H7 (cell line): ENCODE results near the gene SLC1A7. TPM values are rescaled to one million over a fixed set of nuclear protein-coding genes. Genes with fewer than 3 reads are reported as not detected.

Experiments
- DNase-seq: peaks from one replicate; pipeline ENCODE4 v3.0.0; 2012
- H3K27me3 ChIP-seq: 2 replicates; pipeline ENCODE4 v1.6.0; 2011; ENCODE audit warnings: mild to moderate bottlenecking, low read length; ENCODE audit not compliant: control insufficient read depth, insufficient read depth
- H3K36me3 ChIP-seq: replicated peaks from 2 replicates; pipeline ENCODE4 v1.5.1; 2011; ENCODE audit warnings: low read length; ENCODE audit not compliant: control insufficient read depth, insufficient read depth
- H3K4me3 ChIP-seq: 2 replicates; pipeline ENCODE4 v1.5.1; 2011; ENCODE audit warnings: low read depth, mild to moderate bottlenecking, control low read depth, low read length, moderate library complexity; ENCODE audit not compliant: insufficient read depth
- total RNA-seq: library from RNA; depleted of rRNA; stranded (reverse); fragments of >200 nt; shearing (Covaris generic); gene quantifications from 2 replicates; pipeline ENCODE4 v1.2.3, GENCODE V29; 2014

Gene SLC1A7
- total RNA-seq, 1 experiment from 2014 or later = not detected

DNA sequence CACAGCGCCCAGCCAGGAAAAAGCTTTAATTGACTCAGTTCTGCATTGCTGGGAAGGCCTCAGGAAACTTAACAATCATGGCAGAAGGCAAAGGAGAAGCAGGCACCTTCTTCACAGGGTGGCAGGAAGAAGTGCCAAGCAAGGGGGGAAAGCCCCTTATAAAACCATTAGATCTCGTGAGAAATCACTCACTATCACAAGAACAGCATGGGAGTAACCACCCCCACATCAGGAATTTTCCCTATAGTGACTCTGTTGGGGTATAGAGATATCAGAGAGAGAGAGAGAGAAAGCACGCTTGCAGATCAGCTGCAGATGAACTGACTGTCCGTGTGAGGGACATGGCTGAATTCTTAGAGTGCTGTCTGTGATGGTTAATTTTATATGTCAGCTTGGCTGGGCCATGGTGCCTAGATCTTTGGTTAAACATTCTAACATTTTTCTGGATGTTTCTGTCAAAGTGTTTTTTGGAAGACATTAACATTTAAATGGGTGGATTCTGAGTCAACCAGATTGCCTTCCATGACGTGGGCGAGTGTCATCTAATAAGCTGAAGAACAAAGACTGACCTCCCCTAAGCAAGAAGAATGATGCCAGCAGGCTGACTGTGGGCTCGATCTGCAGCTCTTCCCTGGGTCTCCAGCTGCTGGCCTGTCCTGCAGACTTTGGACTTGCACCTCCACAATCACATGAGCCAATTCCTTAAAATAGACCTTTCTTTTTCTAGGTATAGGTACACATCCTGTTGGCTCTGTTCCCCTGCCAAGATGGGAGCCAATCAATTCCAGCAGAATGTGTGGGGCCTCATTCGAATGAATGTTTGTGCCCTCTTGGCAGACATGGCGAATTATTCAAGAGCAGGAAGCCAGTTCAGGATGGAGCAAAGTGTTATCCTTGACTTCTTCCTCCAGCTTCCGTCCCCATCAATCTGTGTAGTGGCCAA lies 32.8 kb upstream of the SLC1A7 start:
- Histone ChIP-seq H3K36me3 (no peaks in the 10 kb centered on the region), H3K4me3 (no peak overlapping the region), H3K27me3 (peaks cover 2% of the 10 kb centered on the region; the same call in 1 of the 2 replicates)
- DNase-seq = no peak

DNA sequence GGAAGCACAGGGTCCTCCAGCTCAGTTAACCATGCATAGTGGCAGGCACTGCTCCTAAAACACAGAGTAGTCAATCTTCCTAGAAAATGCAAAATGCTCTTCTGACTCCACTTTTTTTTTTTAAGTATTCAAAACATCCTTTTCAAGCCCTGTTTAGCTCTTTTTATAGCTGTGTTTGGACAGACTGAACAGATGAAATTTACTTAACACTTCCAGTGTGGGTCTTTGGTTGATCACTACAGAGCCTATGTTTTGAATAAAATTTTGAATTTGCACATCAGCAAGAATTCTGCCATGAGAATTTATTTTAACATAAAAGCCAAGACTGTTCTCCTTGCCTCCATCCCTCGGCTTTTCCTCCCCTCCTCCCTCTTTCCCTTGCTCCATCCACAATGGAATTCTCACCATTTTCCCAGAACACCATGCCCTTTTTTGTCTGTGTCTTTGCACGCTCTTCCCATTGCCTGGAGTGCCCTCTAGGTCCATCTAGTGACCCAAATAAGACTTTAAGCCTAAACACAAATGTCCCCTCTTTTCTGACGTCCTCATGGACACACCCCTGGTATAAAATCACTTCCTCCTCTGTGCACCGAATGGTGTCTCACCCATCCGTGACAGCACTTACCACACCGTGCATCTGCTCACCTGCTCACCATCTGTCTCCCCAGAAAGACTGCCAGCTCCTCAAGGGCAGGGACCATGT lies 30.1 kb upstream of the SLC1A7 start:
- DNase-seq = no peak
- no peaks in the 10 kb centered on the region for H3K36me3 ChIP-seq
- no peaks in the 10 kb centered on the region; the same call in 1 of the 2 replicates for H3K27me3 ChIP-seq
- no peak overlapping the region for H3K4me3 ChIP-seq

DNA sequence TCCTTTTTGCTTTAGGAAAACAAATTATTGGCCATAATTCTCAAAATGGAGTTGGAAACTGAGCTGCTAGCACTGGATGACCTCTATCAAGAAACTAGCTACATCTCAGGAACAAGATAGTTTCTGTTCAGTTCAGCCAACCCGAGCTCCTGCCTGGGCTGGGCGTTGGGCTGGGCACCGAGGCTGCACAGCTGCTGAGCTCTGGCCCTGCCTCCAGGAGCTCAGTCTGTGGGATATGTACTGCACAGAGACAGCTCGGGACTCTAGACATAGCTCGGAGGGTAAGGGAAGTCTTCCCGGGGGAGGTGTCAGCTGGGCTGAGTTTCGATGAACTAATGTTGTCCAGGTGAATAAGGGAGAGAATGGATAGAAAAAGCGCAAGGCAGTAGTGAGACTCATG lies 24.5 kb upstream of the SLC1A7 start:
- Histone ChIP-seq H3K27me3 (no peaks in the 10 kb centered on the region; the same call in 1 of the 2 replicates), H3K36me3 (no peaks in the 10 kb centered on the region), H3K4me3 (no peak overlapping the region)
- DNase-seq = no peak

DNA sequence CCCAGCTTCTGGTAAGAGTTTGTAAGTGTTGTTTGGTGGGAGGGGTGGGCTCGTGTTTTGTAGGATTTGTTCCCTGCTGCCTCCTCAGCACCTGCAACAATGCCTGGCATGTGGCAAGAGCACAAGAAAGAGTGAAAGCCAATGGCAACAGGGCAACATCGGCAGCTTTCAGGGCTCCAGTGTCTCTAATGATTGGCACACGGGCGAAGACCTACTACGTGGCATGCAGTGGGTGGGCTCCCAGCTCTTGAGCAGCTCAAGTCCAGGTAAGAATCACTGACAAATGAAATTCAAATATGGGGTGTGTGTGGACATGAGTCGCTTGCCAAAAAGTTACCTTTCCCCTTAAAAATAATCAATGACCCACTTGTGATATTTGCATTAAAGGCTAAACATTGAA lies 23.9 kb upstream of the SLC1A7 start:
- DNase-seq = no peak
- Histone ChIP-seq H3K36me3 (no peaks in the 10 kb centered on the region), H3K4me3 (no peak overlapping the region), H3K27me3 (no peaks in the 10 kb centered on the region; the same call in 1 of the 2 replicates)

DNA sequence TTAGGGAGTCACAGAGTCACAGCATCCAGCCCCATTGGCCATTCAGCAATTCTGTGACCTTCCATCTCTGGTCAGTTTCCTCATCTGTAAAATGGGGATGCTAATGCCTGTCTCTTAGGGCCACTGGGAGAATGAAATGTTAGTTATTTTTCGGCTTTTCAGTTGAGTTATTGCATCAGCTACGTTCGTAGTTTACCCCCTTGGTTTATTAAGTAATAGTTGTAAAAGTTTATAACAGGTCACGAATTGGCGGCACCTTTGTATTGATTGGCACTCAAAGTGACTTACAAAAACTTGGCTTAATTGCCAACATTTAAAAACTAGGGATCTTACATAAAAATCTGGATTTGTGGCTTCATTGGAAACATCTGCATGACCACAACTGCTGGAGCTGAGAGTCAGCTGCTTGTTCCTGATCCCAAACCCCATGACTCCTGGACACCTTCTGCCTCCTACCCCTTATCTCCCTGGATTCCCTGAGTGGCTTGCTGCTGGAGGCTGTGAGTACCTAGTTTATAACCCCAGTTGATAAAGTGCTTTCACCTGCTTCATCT lies 23.0 kb upstream of the SLC1A7 start:
- DNase-seq = no peak
- Histone ChIP-seq H3K4me3 (no peak overlapping the region), H3K27me3 (no peaks in the 10 kb centered on the region; the same call in 1 of the 2 replicates), H3K36me3 (no peaks in the 10 kb centered on the region)

DNA sequence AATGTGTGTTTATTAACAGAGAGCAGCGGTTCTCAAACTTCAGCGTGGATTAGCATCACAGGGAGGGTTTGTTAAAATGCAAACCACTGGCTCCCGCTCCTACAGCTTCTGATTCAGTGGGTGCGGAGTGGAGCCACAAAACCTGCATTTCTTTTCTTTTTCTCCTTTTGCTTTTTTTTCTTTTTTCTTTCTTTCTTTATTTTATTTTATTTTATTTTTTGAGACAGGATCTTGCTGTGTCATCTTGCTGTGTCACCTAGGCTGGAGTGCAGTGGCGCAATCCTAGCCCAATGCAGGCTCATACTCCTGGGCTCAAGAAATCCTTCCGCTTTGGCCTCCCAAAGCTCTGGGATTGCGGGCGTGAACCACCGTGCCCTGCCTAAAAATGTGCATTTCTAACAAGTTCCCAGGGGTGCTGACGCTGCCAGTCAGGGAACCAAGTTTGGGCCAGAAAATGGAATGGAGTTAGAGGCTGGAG lies 20.9 kb upstream of the SLC1A7 start:
- DNase-seq = no peak
- Histone ChIP-seq H3K27me3 (no peaks in the 10 kb centered on the region; the same call in 1 of the 2 replicates), H3K36me3 (no peaks in the 10 kb centered on the region), H3K4me3 (no peak overlapping the region)

DNA sequence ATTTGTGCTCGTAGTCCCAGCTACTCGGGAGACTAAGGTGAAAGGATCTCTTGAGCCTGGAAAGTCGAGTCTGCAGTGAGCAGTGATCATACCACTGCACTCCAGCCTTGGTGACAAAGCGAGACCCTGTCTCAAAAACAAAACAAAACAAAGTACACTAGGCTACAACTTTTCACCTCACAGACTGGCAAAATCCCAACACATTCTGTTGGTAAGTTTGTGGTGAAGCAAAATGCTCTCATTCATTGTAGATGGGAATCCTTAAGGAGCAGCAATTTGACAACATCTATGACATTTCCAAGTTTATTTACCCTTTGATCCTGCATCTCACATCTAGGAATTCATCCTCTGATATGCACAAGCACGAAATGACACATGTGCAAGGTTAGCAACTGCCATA lies 20.2 kb upstream of the SLC1A7 start:
- H3K36me3 ChIP-seq = no peaks in the 10 kb centered on the region

DNA sequence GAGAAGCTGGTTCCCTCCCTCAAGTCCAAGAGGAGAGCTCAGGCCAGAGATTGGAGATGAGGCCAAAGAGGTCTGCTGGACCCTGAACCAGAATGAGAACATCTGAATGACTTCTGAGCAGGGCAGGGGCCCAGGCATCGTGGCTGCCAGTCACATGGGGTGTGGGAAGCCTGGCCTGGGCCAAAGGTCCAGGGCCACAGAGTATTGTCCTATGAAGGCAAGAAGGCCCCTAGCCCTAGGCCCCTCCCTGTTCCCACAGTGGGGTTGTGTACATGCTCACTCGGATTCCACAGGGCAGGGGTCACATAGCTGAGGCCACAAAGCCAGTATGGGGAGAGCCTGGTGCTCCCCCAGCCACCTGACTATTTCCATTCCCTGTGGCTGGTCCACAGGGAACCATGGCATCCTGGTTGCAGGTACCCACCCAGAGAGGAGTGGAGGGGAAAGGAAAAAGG lies 18.5 kb upstream of the SLC1A7 start:
- H3K4me3 ChIP-seq = no peak overlapping the region

More for the DNA sequence above, 20.2 kb upstream of the SLC1A7 start:
- no peak for DNase-seq
- H3K4me3 ChIP-seq = no peak overlapping the region
- H3K27me3 ChIP-seq = no peaks in the 10 kb centered on the region; the same call in 1 of the 2 replicates

DNA sequence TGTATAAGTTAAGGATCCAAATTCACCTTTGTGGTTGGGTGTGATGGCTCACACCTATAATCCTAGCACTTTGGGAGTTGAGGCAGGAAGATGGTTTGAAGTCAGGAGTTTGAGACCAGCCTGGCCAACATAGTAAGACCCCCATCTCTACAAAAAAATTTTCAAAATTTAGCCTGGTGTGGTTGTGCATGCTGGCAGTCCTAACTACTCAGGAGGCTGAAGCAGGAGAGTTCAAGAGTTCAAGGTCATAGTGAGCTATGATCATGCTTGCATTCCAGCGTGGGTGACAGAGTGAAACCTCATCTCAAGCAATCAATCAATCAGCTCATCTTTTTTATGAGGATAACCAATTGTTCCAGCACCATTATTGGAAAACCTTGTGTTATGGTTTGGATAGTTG lies 16.5 kb upstream of the SLC1A7 start:
- Histone ChIP-seq H3K27me3 (peaks cover 5% of the 10 kb centered on the region; the same call in 1 of the 2 replicates), H3K4me3 (no peak overlapping the region), H3K36me3 (no peaks in the 10 kb centered on the region)
- DNase-seq = no peak

More for the DNA sequence above, 18.5 kb upstream of the SLC1A7 start:
- H3K36me3 ChIP-seq = no peaks in the 10 kb centered on the region
- DNase-seq = no peak
- no peaks in the 10 kb centered on the region; the same call in 1 of the 2 replicates for H3K27me3 ChIP-seq

DNA sequence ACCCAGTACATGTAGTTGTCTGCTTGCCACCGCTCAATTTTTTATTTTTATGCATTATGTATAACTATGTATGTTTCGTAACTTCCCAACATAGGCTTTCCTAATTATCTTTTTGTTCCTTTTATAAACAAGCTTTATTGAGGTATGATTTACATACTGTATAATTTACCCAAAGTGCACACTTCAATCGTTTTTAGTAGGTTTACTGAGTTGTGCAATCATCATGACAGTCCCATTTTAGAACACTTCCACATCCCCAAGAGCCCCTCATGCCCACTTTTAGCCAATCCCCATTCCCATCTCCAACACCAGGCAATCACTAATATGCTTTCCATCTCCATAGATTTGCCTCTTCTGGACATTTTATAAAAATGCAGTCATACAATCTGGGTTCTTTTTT lies 14.3 kb upstream of the SLC1A7 start:
- H3K36me3 ChIP-seq = no peaks in the 10 kb centered on the region
- no peak for DNase-seq

DNA sequence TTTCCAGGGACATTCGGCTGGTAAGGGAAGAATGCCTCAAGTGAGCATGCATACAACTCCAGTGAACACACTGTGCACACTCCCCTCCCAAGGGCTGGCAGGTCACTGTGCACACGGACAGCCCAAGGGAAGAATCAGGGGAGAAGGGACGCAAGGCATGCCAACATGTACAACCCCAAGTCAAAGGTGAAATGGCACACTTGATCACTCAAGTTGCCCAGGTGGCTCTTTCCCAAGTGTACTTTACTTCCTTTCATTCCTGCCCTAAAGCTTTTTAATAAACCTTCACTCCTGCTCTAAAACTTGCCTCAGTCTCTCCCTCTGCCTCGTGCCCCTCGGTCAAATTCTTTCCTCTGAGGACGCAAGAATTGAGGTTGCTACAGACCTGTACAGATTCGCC lies 13.5 kb upstream of the SLC1A7 start:
- peaks cover 5% of the 10 kb centered on the region; the same call in 1 of the 2 replicates for H3K27me3 ChIP-seq
- DNase-seq = no peak
- H3K36me3 ChIP-seq = no peaks in the 10 kb centered on the region
- H3K4me3 ChIP-seq = no peak overlapping the region

More for the DNA sequence above, 14.3 kb upstream of the SLC1A7 start:
- Histone ChIP-seq H3K4me3 (no peak overlapping the region), H3K27me3 (peaks cover 5% of the 10 kb centered on the region; the same call in 1 of the 2 replicates)

DNA sequence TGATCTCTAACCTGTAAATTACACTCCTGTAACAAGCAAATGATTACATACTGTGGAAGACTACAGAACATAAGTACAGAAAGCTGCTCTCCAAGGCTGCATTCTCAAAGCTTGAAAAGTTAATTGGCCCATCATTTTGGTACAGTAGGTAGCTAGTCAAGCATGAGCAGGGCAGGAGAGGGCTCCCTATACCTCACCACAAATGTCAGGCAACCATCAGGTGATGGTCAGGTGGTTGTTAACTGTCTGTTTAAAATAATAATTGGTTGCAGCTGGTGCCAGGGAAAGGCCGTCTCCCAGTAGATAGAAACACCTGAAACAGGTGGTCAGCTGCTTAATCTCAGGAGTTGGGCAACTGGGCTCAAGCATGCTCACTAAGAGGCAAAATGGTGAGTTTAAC lies 13.1 kb upstream of the SLC1A7 start:
- DNase-seq = no peak
- no peak overlapping the region for H3K4me3 ChIP-seq
- H3K27me3 ChIP-seq = peaks cover 5% of the 10 kb centered on the region; the same call in 1 of the 2 replicates
- H3K36me3 ChIP-seq = no peaks in the 10 kb centered on the region

DNA sequence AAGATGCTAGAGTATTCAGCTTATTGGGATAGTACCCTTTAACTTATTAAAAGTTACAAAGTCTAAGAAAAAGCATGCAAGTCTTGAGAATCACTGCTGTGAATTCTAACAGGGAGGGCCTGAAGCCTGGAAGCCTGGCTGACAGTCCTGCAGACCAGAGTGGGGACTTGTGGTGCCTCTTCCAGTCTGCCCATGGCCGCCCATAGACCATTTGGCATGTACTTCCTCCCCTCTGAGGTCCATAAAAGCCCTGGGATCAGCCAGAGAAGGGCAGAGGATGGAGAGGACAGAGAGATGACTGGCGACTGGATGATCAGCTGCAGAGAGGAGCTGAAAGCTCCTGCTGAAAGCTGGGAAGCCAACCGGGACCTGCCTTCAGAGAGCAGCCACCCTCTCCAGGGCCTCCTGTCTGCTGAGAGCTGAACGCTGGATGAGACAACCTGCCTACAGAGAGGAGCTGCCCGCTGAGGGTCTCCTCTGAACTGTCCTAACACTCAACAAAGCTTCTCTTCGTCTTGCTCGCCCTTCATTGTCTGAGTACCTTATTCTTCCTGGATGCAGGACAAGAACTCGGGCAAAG lies 12.5 kb upstream of the SLC1A7 start:
- no peak for DNase-seq
- Histone ChIP-seq H3K4me3 (no peak overlapping the region), H3K36me3 (no peaks in the 10 kb centered on the region), H3K27me3 (peaks cover 5% of the 10 kb centered on the region; the same call in 1 of the 2 replicates)

DNA sequence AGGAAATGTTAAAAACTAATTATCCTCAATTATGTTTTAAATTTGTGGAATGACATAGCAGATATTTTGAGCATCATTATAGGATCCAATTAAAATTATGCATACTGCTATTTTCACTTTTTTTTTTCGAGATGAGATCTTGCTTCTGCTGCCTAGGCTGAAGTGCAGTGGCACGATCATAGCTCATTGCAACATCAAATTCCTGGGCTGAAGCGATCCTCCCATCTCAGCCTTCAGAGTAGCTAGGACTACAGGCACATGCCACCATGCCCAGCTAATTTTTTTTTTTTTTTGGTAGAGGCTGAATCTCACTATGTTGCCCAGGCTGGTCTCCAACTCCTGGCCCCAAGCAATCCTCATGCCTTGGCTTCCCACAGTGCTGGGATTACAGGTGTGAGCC lies 11.3 kb upstream of the SLC1A7 start:
- Histone ChIP-seq H3K4me3 (no peak overlapping the region), H3K27me3 (peaks cover 5% of the 10 kb centered on the region; the same call in 1 of the 2 replicates), H3K36me3 (no peaks in the 10 kb centered on the region)
- no peak for DNase-seq
